Thyroid gland (tissue), 4 donors: ENCODE measurements around the gene FXN. TPM values are rescaled to one million over a fixed set of nuclear protein-coding genes. Genes with fewer than 3 reads are reported as not detected.
A peak's percentile ranks its signal among the peaks of the same experiment; 100 is the strongest.

Experiments
- DNase-seq, 2 donors: peaks; one replicate each; pipeline ENCODE4 v3.0.0-alpha.2; 2019
- H3K27ac ChIP-seq, 3 donors: fragments of 200-600 bp; sonication (generic); 1 replicate in 2 of 3; 2 replicates in 1 of 3; pipeline ENCODE4 v1.5.1; 2016 to 2019; ENCODE audit warnings: mild to moderate bottlenecking in 1 of 3, moderate library complexity in 1 of 3
- H3K27me3 ChIP-seq: fragments of 200-600 bp; sonication (generic); one replicate; pipeline ENCODE4 v1.5.1; 2019
- H3K36me3 ChIP-seq, 2 donors: fragments of 200-600 bp; sonication (generic); one replicate each; pipeline ENCODE4 v1.5.1; 2016 to 2019
- H3K4me1 ChIP-seq, 2 donors: fragments of 200-600 bp; sonication (generic); one replicate each; pipeline ENCODE4 v1.5.1; 2017 to 2019
- H3K4me3 ChIP-seq, 3 donors: fragments of 200-600 bp; sonication (generic); replicated peaks in 1 of 3; 1 replicate in 2 of 3; 2 replicates in 1 of 3; pipeline ENCODE4 v1.5.1; 2016; ENCODE audit warnings: mild to moderate bottlenecking in 1 of 3
- H3K9me3 ChIP-seq: fragments of 200-600 bp; sonication (generic); one replicate; pipeline ENCODE4 v1.5.1; 2017
- POLR2A ChIP-seq, 2 donors: fragments of 450-650 bp; IDR thresholded peaks; one replicate each; pipeline ENCODE4 v1.6.1; 2017; ENCODE audit warnings: antibody characterized with exemption in 2 of 2, mild to moderate bottlenecking in 2 of 2, moderate library complexity in 1 of 2
- WGBS, 2 donors: methylation state at CpG; one replicate each; pipeline ENCODE4 v1.1.5; 2017; 5-methylcytosine and 5-hydroxymethylcytosine counted together
- intact Hi-C: fragments of 100-400 bp; cut with DNase I; formaldehyde crosslinking; loops from one replicate; pipeline ENCODE4 v1.15.1; 2023
- total RNA-seq, 4 donors: library from RNA; depleted of rRNA; stranded (reverse); fragments of >200 nt; gene quantifications; one replicate each; pipeline ENCODE4 v1.2.3, GENCODE V29; 2016
- TF ChIP-seq, protein P1 (sequence below), 6 experiments: fragments of 200-600 bp in 3 of 6; fragments of 450-650 bp in 3 of 6; sonication (generic) in 3 of 6; IDR thresholded peaks; one replicate each; pipeline ENCODE4 v1.5.1; 2016 to 2019; ENCODE audit warnings: antibody characterized with exemption in 6 of 6, mild to moderate bottlenecking in 2 of 6, inconsistent platforms in 1 of 6, moderate library complexity in 1 of 6

FXN gene
- total RNA-seq, 4 donors from 2014 or later: 10.6 to 11.4 (median 11.1) TPM

- intact Hi-C loops: no loop called here
- no peak overlapping the region for H3K27ac ChIP-seq
- no peaks in the 10 kb centered on the region for H3K36me3 ChIP-seq
- no peak for DNase-seq
- 95% methylated on average over 8 of the region's 8 CpGs for WGBS, 2 donors
- no peak overlapping the region for H3K4me3 ChIP-seq
- TF ChIP-seq, protein P1, sequence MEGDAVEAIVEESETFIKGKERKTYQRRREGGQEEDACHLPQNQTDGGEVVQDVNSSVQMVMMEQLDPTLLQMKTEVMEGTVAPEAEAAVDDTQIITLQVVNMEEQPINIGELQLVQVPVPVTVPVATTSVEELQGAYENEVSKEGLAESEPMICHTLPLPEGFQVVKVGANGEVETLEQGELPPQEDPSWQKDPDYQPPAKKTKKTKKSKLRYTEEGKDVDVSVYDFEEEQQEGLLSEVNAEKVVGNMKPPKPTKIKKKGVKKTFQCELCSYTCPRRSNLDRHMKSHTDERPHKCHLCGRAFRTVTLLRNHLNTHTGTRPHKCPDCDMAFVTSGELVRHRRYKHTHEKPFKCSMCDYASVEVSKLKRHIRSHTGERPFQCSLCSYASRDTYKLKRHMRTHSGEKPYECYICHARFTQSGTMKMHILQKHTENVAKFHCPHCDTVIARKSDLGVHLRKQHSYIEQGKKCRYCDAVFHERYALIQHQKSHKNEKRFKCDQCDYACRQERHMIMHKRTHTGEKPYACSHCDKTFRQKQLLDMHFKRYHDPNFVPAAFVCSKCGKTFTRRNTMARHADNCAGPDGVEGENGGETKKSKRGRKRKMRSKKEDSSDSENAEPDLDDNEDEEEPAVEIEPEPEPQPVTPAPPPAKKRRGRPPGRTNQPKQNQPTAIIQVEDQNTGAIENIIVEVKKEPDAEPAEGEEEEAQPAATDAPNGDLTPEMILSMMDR (IDR thresholded peaks at IDR 0.05): no peak
- no peak for TF ChIP-seq POLR2A (IDR thresholded peaks at IDR 0.05)
- no peaks in the 10 kb centered on the region for H3K4me1 ChIP-seq
- H3K27me3 ChIP-seq: no peaks in the 10 kb centered on the region
- no peaks in the 10 kb centered on the region for H3K9me3 ChIP-seq
Measured at GRCh38 chr9:69020301-69021145, 15.0 kb upstream of the FXN start.

- WGBS, 2 donors: 74 to 81% methylated on average over 7 of the region's 7 CpGs
- TF ChIP-seq, protein P1 (IDR thresholded peaks at IDR 0.05): no peak
- TF ChIP-seq POLR2A (IDR thresholded peaks at IDR 0.05): no peak
- H3K4me3 ChIP-seq: no peak overlapping the region
- no peaks in the 10 kb centered on the region for H3K27me3 ChIP-seq
- H3K4me1 ChIP-seq: no peaks in the 10 kb centered on the region
- no peak overlapping the region for H3K27ac ChIP-seq
- no peaks in the 10 kb centered on the region for H3K9me3 ChIP-seq
- H3K36me3 ChIP-seq: no peaks in the 10 kb centered on the region
- intact Hi-C loops: no loop called here
- DNase-seq: no peak
Measured at GRCh38 chr9:69023650-69024049, 11.9 kb upstream of the FXN start.

- Histone ChIP-seq H3K36me3 (no peaks in the 10 kb centered on the region), H3K4me1 (no peaks in the 10 kb centered on the region), H3K9me3 (no peaks in the 10 kb centered on the region), H3K4me3 (no peak overlapping the region), H3K27me3 (no peaks in the 10 kb centered on the region), H3K27ac (no peak overlapping the region)
- intact Hi-C loops: no loop called here
- WGBS, 2 donors: 54 to 59% methylated on average over 5 of the region's 5 CpGs
- peak in 1 of 2 donors; percentile 17 for DNase-seq
- TF ChIP-seq POLR2A (IDR thresholded peaks at IDR 0.05): no peak
- TF ChIP-seq, protein P1 (IDR thresholded peaks at IDR 0.05): peak; percentile 44 to 86 (median 55)
Measured at GRCh38 chr9:69027355-69028097, 8.0 kb upstream of the FXN start.

DNA sequence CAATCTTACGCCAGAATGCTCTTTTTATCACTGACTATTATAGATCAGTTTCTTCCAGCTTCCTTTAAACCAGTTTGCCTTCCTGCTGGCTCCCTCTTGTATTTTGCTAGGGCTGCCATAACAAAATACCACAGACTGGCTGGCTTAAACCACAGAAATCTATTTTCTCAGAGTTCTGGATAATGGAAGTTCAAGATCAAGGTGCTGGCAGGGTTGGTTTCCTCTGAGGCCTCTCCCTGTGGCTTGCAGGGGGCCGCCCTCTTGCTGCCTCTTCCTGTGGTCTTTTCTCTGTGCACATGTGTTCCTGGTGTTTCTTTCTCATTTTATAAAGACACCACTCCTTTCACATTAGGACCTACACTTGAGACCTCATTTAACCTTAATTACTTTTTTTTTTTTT lies 6.8 kb upstream of the FXN start:
- intact Hi-C loops: no loop called here
- Histone ChIP-seq H3K36me3 (no peaks in the 10 kb centered on the region), H3K4me3 (no peak overlapping the region), H3K27ac (no peak overlapping the region), H3K4me1 (no peaks in the 10 kb centered on the region), H3K9me3 (no peaks in the 10 kb centered on the region), H3K27me3 (no peaks in the 10 kb centered on the region)
- WGBS, 2 donors: 81 to 89% methylated on average over 2 of the region's 2 CpGs
- no peak for DNase-seq
- TF ChIP-seq POLR2A (IDR thresholded peaks at IDR 0.05): no peak
- TF ChIP-seq, protein P1 (IDR thresholded peaks at IDR 0.05): no peak

DNA sequence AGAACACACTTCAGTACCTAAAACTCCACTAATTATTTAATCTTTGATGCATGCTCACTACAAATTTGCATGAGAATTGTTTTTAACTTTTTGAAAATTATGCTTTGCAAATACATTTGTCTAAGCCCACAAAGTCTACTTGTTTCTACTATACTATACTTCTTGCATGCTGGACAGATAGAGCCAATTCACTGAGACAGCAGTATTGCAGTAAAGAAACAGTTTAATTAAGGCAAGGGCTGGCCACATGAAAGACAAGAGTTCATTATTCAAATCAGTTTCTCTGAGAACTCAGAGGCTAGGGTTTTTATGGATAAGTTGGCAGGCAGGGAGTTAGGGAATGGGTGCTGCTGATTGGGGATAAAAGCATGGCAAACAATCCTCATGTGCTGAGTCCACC lies 6.0 kb upstream of the FXN start:
- intact Hi-C loops: no loop called here
- H3K27ac ChIP-seq: no peak overlapping the region
- TF ChIP-seq, protein P1 (IDR thresholded peaks at IDR 0.05): no peak
- TF ChIP-seq POLR2A (IDR thresholded peaks at IDR 0.05): no peak
- H3K4me3 ChIP-seq: no peak overlapping the region
- H3K9me3 ChIP-seq: no peaks in the 10 kb centered on the region
- DNase-seq: no peak
- H3K27me3 ChIP-seq: no peaks in the 10 kb centered on the region
- no peaks in the 10 kb centered on the region for H3K36me3 ChIP-seq
- no peaks in the 10 kb centered on the region for H3K4me1 ChIP-seq
